T-cell (primary cell): Measurements from ENCODE around the gene NAV2. TPM values are rescaled to one million over a fixed set of nuclear protein-coding genes. Genes with fewer than 3 reads are reported as not detected.

Source experiments
- ATAC-seq, 4 experiments: fragments of 200-7000 bp in 3 of 4; fragments of 150-1000 bp in 1 of 4; cut with Tn5 transposase; replicated peaks in 1 of 4; 1 replicate in 3 of 4; 2 replicates in 1 of 4; pipeline ENCODE4 v1.10.0; 2021; ENCODE audit warnings: moderate library complexity in 3 of 4, mild to moderate bottlenecking in 2 of 4, moderate number of reproducible peaks in 1 of 4
- CTCF ChIA-PET, 2 donors: fragments of 300-600 bp; sonication (Branson Sonifier 250); formaldehyde crosslinking; loops; one replicate each; lab custom pipeline; 2022; ENCODE audit warnings: antibody characterized with exemption in 2 of 2; lab: Charles Lee
- POLR2A ChIA-PET, 2 donors: fragments of 300-600 bp; sonication (Branson Sonifier 250); formaldehyde crosslinking; loops; one replicate each; lab custom pipeline; 2022; ENCODE audit warnings: antibody characterized with exemption in 2 of 2; lab: Charles Lee
- DNase-seq, 35 experiments: peaks; one replicate each; pipeline versions ENCODE4 v3.0.0 to v3.0.0-alpha.2; 2013 to 2023
- H3K27ac ChIP-seq: one replicate; pipeline ENCODE4 v1.5.1; 2013; ENCODE audit warnings: low read length
- H3K27me3 ChIP-seq, 2 experiments: replicated peaks in 1 of 2; 1 replicate in 1 of 2; 2 replicates in 1 of 2; pipeline versions ENCODE4 v1.6.1 to v1.7.0; 2013; ENCODE audit warnings: low read length in 1 of 2, mixed read lengths in 1 of 2; ENCODE audit not compliant: control insufficient read depth in 2 of 2, insufficient read depth in 2 of 2; ENCODE audit errors: extremely low read depth in 1 of 2
- H3K36me3 ChIP-seq, 2 donors: 1 replicate in 1 of 2; 2 replicates in 1 of 2; pipeline versions ENCODE4 v1.6.1 to v1.7.0; 2013; ENCODE audit warnings: low read length in 1 of 2; ENCODE audit not compliant: control insufficient read depth in 2 of 2, insufficient read depth in 1 of 2; ENCODE audit errors: extremely low read depth in 1 of 2
- H3K4me1 ChIP-seq, 2 experiments: 1 replicate in 1 of 2; 2 replicates in 1 of 2; pipeline versions ENCODE4 v1.6.1 to v1.7.0; 2013; ENCODE audit warnings: low read length in 2 of 2, mixed read lengths in 1 of 2; ENCODE audit not compliant: insufficient read depth in 2 of 2, control insufficient read depth in 1 of 2; ENCODE audit errors: extremely low read depth in 1 of 2
- H3K4me3 ChIP-seq, 2 donors: 1 replicate in 1 of 2; 2 replicates in 1 of 2; pipeline versions ENCODE4 v1.5.1 to v1.7.0; 2013; ENCODE audit warnings: mild to moderate bottlenecking in 2 of 2, low read length in 1 of 2, moderate library complexity in 1 of 2; ENCODE audit not compliant: control insufficient read depth in 1 of 2; ENCODE audit errors: extremely low read depth in 1 of 2
- H3K9me3 ChIP-seq: 2 replicates; pipeline ENCODE4 v1.7.0; 2013
- H3K27ac Mint-ChIP-seq, 2 donors: one replicate each; pipeline ENCODE4 v1.8.0; 2020 to 2021; ENCODE audit warnings: mild to moderate bottlenecking in 2 of 2, mixed read lengths in 2 of 2
- H3K27me3 Mint-ChIP-seq, 2 donors: one replicate each; pipeline ENCODE4 v1.8.0; 2021 to 2022; ENCODE audit warnings: mixed read lengths in 2 of 2
- H3K36me3 Mint-ChIP-seq: one replicate; pipeline ENCODE4 v1.8.0; 2021; ENCODE audit warnings: mixed read lengths
- H3K4me1 Mint-ChIP-seq, 3 donors: one replicate each; pipeline ENCODE4 v1.8.0; 2020 to 2022; ENCODE audit warnings: mixed read lengths in 3 of 3, mild to moderate bottlenecking in 1 of 3
- H3K4me3 Mint-ChIP-seq, 3 donors: one replicate each; pipeline ENCODE4 v1.8.0; 2020 to 2022; ENCODE audit warnings: mild to moderate bottlenecking in 3 of 3, mixed read lengths in 3 of 3, moderate library complexity in 3 of 3
- H3K9me3 Mint-ChIP-seq, 3 donors: one replicate each; pipeline ENCODE4 v1.8.0; 2020 to 2022; ENCODE audit warnings: mixed read lengths in 3 of 3
- WGBS: methylation state at CpG from one replicate; pipeline ENCODE4 v1.1.5; 2013; ENCODE audit warnings: missing lambda C conversion rate; ENCODE audit not compliant: insufficient coverage; 5-methylcytosine and 5-hydroxymethylcytosine counted together
- total RNA-seq, 35 experiments: library from RNA in 6 of 35; stranded (reverse) in 6 of 35; fragments of 120-200 nt in 1 of 35; gene quantifications; one replicate each; pipeline versions ENCODE4 v1.2.1 to v1.2.4 and lab custom pipeline; 2013 to 2026

The NAV2 gene
- total RNA-seq, 5 donors from 2014 or later (not counting 1 experiment from before 2014, with no cell fraction given): 0.55 to 3.0 (median 1.8) TPM

GRCh38 chr11:19977941-19978340 lies 265.3 kb downstream of the NAV2 start:
- ChIA-PET CTCF (no interaction called here), POLR2A (no interaction called here)
- 92% methylated on average over 5 of the region's 9 CpGs for WGBS
- Histone ChIP-seq H3K4me3 (no peak overlapping the region), H3K27ac (no peak overlapping the region), H3K27me3 (peaks cover 0 to 5% of the 10 kb centered on the region in 2 experiments), H3K9me3 (no peaks in the 10 kb centered on the region), H3K36me3 (no peaks in the 10 kb centered on the region), H3K4me1 (no peaks in the 10 kb centered on the region)
- Mint-ChIP-seq H3K27ac (no peak overlapping the region), H3K36me3 (no peaks in the 10 kb centered on the region), H3K4me3 (no peak overlapping the region), H3K9me3 (no peaks in the 10 kb centered on the region), H3K27me3 (no peaks in the 10 kb centered on the region), H3K4me1 (peaks cover 0 to 2% (median 0%) of the 10 kb centered on the region in 3 donors)
- DNase-seq (no peak), ATAC-seq (no peak)

GRCh38 chr11:19978668-19979518 lies 266.3 kb downstream of the NAV2 start:
- H3K27ac Mint-ChIP-seq: no peak overlapping the region
- H3K36me3 Mint-ChIP-seq: no peaks in the 10 kb centered on the region
- ChIA-PET CTCF (no interaction called here), POLR2A (no interaction called here)
- peaks cover 0 to 2% (median 0%) of the 10 kb centered on the region in 3 donors for H3K4me1 Mint-ChIP-seq
- Histone ChIP-seq H3K4me3 (no peak overlapping the region), H3K4me1 (no peaks in the 10 kb centered on the region), H3K9me3 (no peaks in the 10 kb centered on the region), H3K27me3 (peaks cover 0 to 5% of the 10 kb centered on the region in 2 experiments), H3K27ac (no peak overlapping the region), H3K36me3 (no peaks in the 10 kb centered on the region)
- ATAC-seq: no peak
- no peaks in the 10 kb centered on the region for H3K9me3 Mint-ChIP-seq
- no peak overlapping the region for H3K4me3 Mint-ChIP-seq
- H3K27me3 Mint-ChIP-seq: no peaks in the 10 kb centered on the region
- 79% methylated on average over 3 of the region's 8 CpGs for WGBS
- no peak for DNase-seq

- Mint-ChIP-seq H3K27me3 (no peaks in the 10 kb centered on the region), H3K9me3 (no peaks in the 10 kb centered on the region), H3K4me1 (peaks cover 0 to 2% (median 0%) of the 10 kb centered on the region in 3 donors), H3K27ac (no peak overlapping the region), H3K36me3 (no peaks in the 10 kb centered on the region), H3K4me3 (no peak overlapping the region)
- H3K27ac ChIP-seq: no peak overlapping the region
- no peaks in the 10 kb centered on the region for H3K9me3 ChIP-seq
- DNase-seq: no peak
- no peak for ATAC-seq
- H3K36me3 ChIP-seq: no peaks in the 10 kb centered on the region
- no peaks in the 10 kb centered on the region for H3K4me1 ChIP-seq
- WGBS: 93% methylated on average over 4 of the region's 5 CpGs
- no peak overlapping the region for H3K4me3 ChIP-seq
- ChIA-PET CTCF (no interaction called here), POLR2A (no interaction called here)
- H3K27me3 ChIP-seq: peaks cover 0 to 5% of the 10 kb centered on the region in 2 experiments
Measured at GRCh38 chr11:19979519-19979845, 266.8 kb downstream of the NAV2 start.

DNA sequence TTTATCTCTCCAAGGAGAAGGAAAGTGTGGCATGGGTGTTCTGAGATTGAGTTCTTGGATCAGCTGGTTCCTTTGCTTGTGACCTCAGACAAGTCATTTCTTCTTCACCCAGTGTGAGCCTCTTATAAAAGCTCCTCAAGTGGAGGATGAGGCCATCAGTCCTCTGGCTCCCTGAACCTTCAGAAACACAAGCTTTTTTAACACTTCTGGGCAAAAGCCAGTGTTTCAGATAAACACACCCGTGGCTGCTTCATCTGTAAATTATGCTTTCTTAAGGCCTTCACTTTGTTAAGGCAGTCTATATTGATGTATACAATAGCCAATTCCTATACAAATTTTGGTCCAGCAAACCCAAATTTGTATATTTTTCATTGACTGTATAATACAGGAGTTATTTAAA lies 267.8 kb downstream of the NAV2 start:
- H3K27me3 Mint-ChIP-seq: no peaks in the 10 kb centered on the region
- no peak overlapping the region for H3K27ac Mint-ChIP-seq
- ATAC-seq: no peak
- H3K4me1 ChIP-seq: no peaks in the 10 kb centered on the region
- peaks cover 0 to 5% of the 10 kb centered on the region in 2 experiments for H3K27me3 ChIP-seq
- ChIA-PET POLR2A (no interaction called here), CTCF (no interaction called here)
- WGBS: no CpG with 5 or more reads among the region's 1 CpG
- no peak overlapping the region for H3K27ac ChIP-seq
- DNase-seq: no peak
- H3K36me3 Mint-ChIP-seq: no peaks in the 10 kb centered on the region
- no peaks in the 10 kb centered on the region for H3K9me3 Mint-ChIP-seq
- H3K4me3 Mint-ChIP-seq: no peak overlapping the region
- H3K36me3 ChIP-seq: no peaks in the 10 kb centered on the region
- peaks cover 0 to 2% (median 0%) of the 10 kb centered on the region in 3 donors for H3K4me1 Mint-ChIP-seq
- H3K9me3 ChIP-seq: no peaks in the 10 kb centered on the region
- H3K4me3 ChIP-seq: no peak overlapping the region

DNA sequence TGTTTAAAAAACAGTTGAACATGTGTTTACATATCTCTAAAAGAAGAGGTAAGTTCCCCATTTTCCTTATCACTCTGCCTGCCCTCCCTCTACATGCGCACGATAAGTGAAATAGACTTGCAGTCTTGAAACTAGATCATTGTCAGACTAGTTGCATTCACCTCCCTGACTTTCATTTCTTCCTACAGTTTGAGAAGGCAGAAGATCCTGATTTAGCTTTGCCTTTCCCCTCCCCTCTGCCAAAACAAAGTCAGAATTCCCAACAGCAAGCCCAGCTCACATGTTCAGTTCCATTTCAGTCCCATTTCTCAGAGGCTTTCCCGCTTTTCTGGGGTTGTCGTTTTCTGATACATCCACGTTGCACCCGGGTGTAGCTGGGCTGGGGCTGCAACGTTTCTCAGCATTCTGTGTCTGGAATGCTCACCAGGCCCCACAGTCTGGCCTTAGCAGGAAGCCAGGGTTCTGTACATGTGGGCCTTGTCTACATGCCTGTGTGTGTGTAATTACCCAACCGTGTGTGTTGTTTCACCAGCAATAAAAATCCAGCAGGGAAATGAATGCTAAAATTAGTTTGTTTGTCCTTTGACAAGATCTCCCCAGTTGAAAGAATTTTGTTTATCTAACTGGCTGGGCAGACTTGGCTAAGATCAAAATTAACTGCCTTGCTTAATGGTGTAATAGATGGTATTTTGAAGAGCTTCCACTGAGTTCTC lies 268.5 kb downstream of the NAV2 start:
- Mint-ChIP-seq H3K27me3 (no peaks in the 10 kb centered on the region), H3K4me3 (no peak overlapping the region), H3K36me3 (no peaks in the 10 kb centered on the region), H3K9me3 (no peaks in the 10 kb centered on the region), H3K4me1 (peaks cover 0 to 2% (median 0%) of the 10 kb centered on the region in 3 donors), H3K27ac (no peak overlapping the region)
- no peak overlapping the region for H3K4me3 ChIP-seq
- ChIA-PET POLR2A (no interaction called here), CTCF (interaction anchor here in 1 of 2 donors (0.5 kb wide), 1 partner anchor 665 kb away, joined by 8 read pairs; no protein-coding TSS in a partner anchor)
- H3K36me3 ChIP-seq: no peaks in the 10 kb centered on the region
- peaks cover 0 to 4% of the 10 kb centered on the region in 2 experiments for H3K27me3 ChIP-seq
- WGBS: 90% methylated on average over 7 of the region's 8 CpGs
- no peak for ATAC-seq
- no peaks in the 10 kb centered on the region for H3K4me1 ChIP-seq
- DNase-seq: no peak
- H3K27ac ChIP-seq: no peak overlapping the region
- H3K9me3 ChIP-seq: no peaks in the 10 kb centered on the region

DNA sequence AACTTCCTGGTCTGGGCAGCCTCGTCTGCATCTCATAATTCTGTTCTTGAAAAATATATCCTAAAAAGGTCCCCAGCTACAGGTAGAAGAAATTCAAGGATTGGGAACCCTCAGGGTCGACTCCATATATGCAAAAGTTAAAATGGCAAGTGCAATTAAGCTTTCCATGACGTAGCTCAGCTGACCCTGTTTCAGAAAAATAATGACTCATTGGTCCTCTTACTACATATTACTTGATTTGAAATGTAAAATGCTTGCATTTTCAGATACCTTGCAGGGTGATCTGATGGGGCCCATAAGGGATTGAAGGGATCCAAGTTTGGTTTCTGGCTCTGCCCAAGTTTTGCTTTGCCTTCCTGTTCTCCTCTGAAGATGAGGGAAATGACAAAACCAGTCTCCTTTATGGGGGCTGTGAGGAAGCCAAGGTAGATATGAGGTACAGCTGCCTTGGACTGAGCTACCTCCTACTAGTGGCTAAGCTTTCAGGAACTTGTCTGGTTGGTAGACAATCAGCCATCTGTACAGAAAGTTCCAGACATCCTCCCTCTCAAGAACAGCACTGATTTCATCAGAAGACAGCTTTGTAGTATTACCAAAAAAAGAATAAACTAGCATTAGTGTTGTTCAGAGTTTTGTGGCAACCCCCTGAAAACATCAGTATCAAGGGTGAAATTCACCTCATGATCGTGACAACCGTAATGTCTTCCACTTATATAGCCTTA lies 270.3 kb downstream of the NAV2 start:
- ChIA-PET POLR2A (no interaction called here), CTCF (interaction anchor here in 1 of 2 donors (0.5 to 0.8 kb wide), 3 partner anchors 9 to 216 kb away, joined by 3 to 6 read pairs (median 3); no protein-coding TSS in a partner anchor)
- ATAC-seq (no peak), DNase-seq (no peak)
- Mint-ChIP-seq H3K36me3 (no peaks in the 10 kb centered on the region), H3K27me3 (no peaks in the 10 kb centered on the region), H3K9me3 (no peaks in the 10 kb centered on the region), H3K4me3 (no peak overlapping the region), H3K27ac (no peak overlapping the region), H3K4me1 (peaks cover 0 to 2% (median 0%) of the 10 kb centered on the region in 3 donors)
- no peaks in the 10 kb centered on the region for H3K9me3 ChIP-seq
- no peak overlapping the region for H3K27ac ChIP-seq
- no peaks in the 10 kb centered on the region for H3K36me3 ChIP-seq
- H3K4me3 ChIP-seq: no peak overlapping the region
- H3K27me3 ChIP-seq: no peaks in the 10 kb centered on the region
- 89% methylated on average over 3 of the region's 5 CpGs for WGBS
- H3K4me1 ChIP-seq: no peaks in the 10 kb centered on the region
